IPS DF 6.9 (cell line): ENCODE results near the gene MAN2A2.
"Not testable (repeated sequence)": the region's sequence is repeated elsewhere in the genome, so short reads cannot be mapped to it uniquely, and the experiment has no call there.

Source experiments
- DNase-seq: peaks from one replicate; pipeline ENCODE4 v3.0.0-alpha.2; 2013; ENCODE audit warnings: low read depth, low spot score
- H3K27ac ChIP-seq: one replicate; pipeline ENCODE4 v1.5.1; 2013; ENCODE audit warnings: low read length, control low read depth
- H3K27me3 ChIP-seq: 2 replicates; pipeline ENCODE4 v1.6.1; 2013; ENCODE audit warnings: mild to moderate bottlenecking, low read length; ENCODE audit not compliant: control insufficient read depth, insufficient read depth
- H3K36me3 ChIP-seq: 2 replicates; pipeline ENCODE4 v1.6.1; 2013; ENCODE audit warnings: low read length; ENCODE audit not compliant: control insufficient read depth, insufficient read depth
- H3K4me1 ChIP-seq: 2 replicates; pipeline ENCODE4 v1.6.1; 2013; ENCODE audit warnings: low read length; ENCODE audit not compliant: control insufficient read depth, insufficient read depth
- H3K4me3 ChIP-seq: 2 replicates; pipeline ENCODE4 v1.5.1; 2013; ENCODE audit warnings: mild to moderate bottlenecking, low read length
- H3K9me3 ChIP-seq: 2 replicates; pipeline ENCODE4 v1.6.1; 2013; ENCODE audit warnings: low read length, inconsistent platforms; ENCODE audit not compliant: control insufficient read depth, insufficient read depth
- WGBS: extraction: QIAGEN DNeasy Blood & Tissue Kit; methylation state at CpG from one replicate; pipeline ENCODE4 v1.1.7; 2013; ENCODE audit warnings: mixed read lengths, missing lambda C conversion rate; ENCODE audit not compliant: insufficient read length, insufficient coverage; 5-methylcytosine and 5-hydroxymethylcytosine counted together

The MAN2A2 gene

GRCh38 chr15:90871716-90872485, 31.2 kb upstream of the MAN2A2 start:
- Histone ChIP-seq H3K27ac (no peak overlapping the region), H3K9me3 (no peaks in the 10 kb centered on the region), H3K4me3 (peak overlapping the region; percentile 61; the same call in 1 of the 2 replicates), H3K4me1 (peaks cover 11% of the 10 kb centered on the region), H3K36me3 (no peaks in the 10 kb centered on the region), H3K27me3 (no peaks in the 10 kb centered on the region)
- no CpG with 5 or more reads among the region's 77 CpGs for WGBS
- no peak for DNase-seq

GRCh38 chr15:90872486-90873184, 30.5 kb upstream of the MAN2A2 start:
- H3K27ac ChIP-seq = no peak overlapping the region
- no peak for DNase-seq
- peak overlapping the region; percentile 61; the same call in 1 of the 2 replicates for H3K4me3 ChIP-seq
- no peaks in the 10 kb centered on the region for H3K9me3 ChIP-seq
- peaks cover 11% of the 10 kb centered on the region for H3K4me1 ChIP-seq
- no CpG with 5 or more reads among the region's 12 CpGs for WGBS
- peaks cover 2% of the 10 kb centered on the region; the same call in 1 of the 2 replicates for H3K36me3 ChIP-seq
- no peaks in the 10 kb centered on the region for H3K27me3 ChIP-seq

- no CpG with 5 or more reads among the region's 6 CpGs for WGBS
- no peak for DNase-seq
- Histone ChIP-seq H3K9me3 (no peaks in the 10 kb centered on the region), H3K27me3 (no peaks in the 10 kb centered on the region), H3K4me3 (no peak overlapping the region), H3K4me1 (peaks cover 11% of the 10 kb centered on the region), H3K27ac (no peak overlapping the region), H3K36me3 (peaks cover 5% of the 10 kb centered on the region)
These were observed 29.6 kb upstream of the MAN2A2 start for GRCh38 chr15:90873488-90873997.

GRCh38 chr15:90873998-90874605, 29.0 kb upstream of the MAN2A2 start:
- Histone ChIP-seq H3K4me1 (peaks cover 11% of the 10 kb centered on the region), H3K9me3 (no peaks in the 10 kb centered on the region), H3K36me3 (peaks cover 9% of the 10 kb centered on the region), H3K27me3 (no peaks in the 10 kb centered on the region), H3K4me3 (no peak overlapping the region), H3K27ac (no peak overlapping the region)
- DNase-seq = no peak
- no CpG with 5 or more reads among the region's 15 CpGs for WGBS

- H3K4me3 ChIP-seq, H3K9me3 ChIP-seq, DNase-seq, H3K27ac ChIP-seq, H3K4me1 ChIP-seq, H3K27me3 ChIP-seq: not testable (repeated sequence)
- WGBS = no CpG with 5 or more reads among the region's 9 CpGs
- peaks cover 17% of the 10 kb centered on the region for H3K36me3 ChIP-seq
These were observed 28.1 kb upstream of the MAN2A2 start for GRCh38 chr15:90874986-90875385.

- peaks cover 5% of the 10 kb centered on the region for H3K4me1 ChIP-seq
- no peaks in the 10 kb centered on the region for H3K9me3 ChIP-seq
- no peaks in the 10 kb centered on the region for H3K27me3 ChIP-seq
- WGBS = no CpG with 5 or more reads among the region's 12 CpGs
- no peak overlapping the region for H3K4me3 ChIP-seq
- peaks cover 22% of the 10 kb centered on the region for H3K36me3 ChIP-seq
- H3K27ac ChIP-seq = no peak overlapping the region
- no peak for DNase-seq
These were observed 27.5 kb upstream of the MAN2A2 start for GRCh38 chr15:90875549-90875981.

GRCh38 chr15:90876046-90876445, 27.1 kb upstream of the MAN2A2 start:
- no peak for DNase-seq
- no peaks in the 10 kb centered on the region for H3K27me3 ChIP-seq
- H3K27ac ChIP-seq = no peak overlapping the region
- H3K36me3 ChIP-seq = peaks cover 22% of the 10 kb centered on the region
- WGBS = no CpG with 5 or more reads among the region's 20 CpGs
- H3K4me3 ChIP-seq = no peak overlapping the region
- H3K4me1 ChIP-seq = peaks cover 5% of the 10 kb centered on the region
- no peaks in the 10 kb centered on the region for H3K9me3 ChIP-seq

GRCh38 chr15:90876512-90877170, 26.5 kb upstream of the MAN2A2 start:
- DNase-seq = no peak
- no CpG with 5 or more reads among the region's 15 CpGs for WGBS
- Histone ChIP-seq H3K36me3 (peaks cover 25% of the 10 kb centered on the region), H3K4me1 (peaks cover 5% of the 10 kb centered on the region), H3K27me3 (no peaks in the 10 kb centered on the region), H3K9me3 (no peaks in the 10 kb centered on the region), H3K4me3 (no peak overlapping the region), H3K27ac (no peak overlapping the region)

- H3K9me3 ChIP-seq = no peaks in the 10 kb centered on the region
- peaks cover 25% of the 10 kb centered on the region for H3K36me3 ChIP-seq
- DNase-seq = no peak
- H3K27me3 ChIP-seq = no peaks in the 10 kb centered on the region
- H3K27ac ChIP-seq = no peak overlapping the region
- no CpG with 5 or more reads among the region's 14 CpGs for WGBS
- H3K4me1 ChIP-seq = peaks cover 5% of the 10 kb centered on the region
- no peak overlapping the region for H3K4me3 ChIP-seq
These were observed 25.8 kb upstream of the MAN2A2 start for GRCh38 chr15:90877315-90877714.

- H3K27ac ChIP-seq = no peak overlapping the region
These were observed 25.1 kb upstream of the MAN2A2 start for GRCh38 chr15:90877996-90878395.

More at GRCh38 chr15:90877996-90878395, 25.1 kb upstream of the MAN2A2 start:
- no peaks in the 10 kb centered on the region for H3K9me3 ChIP-seq
- no CpG with 5 or more reads among the region's 14 CpGs for WGBS
- no peaks in the 10 kb centered on the region for H3K27me3 ChIP-seq
- peaks cover 5% of the 10 kb centered on the region for H3K4me1 ChIP-seq
- no peak for DNase-seq
- peaks cover 25% of the 10 kb centered on the region for H3K36me3 ChIP-seq
- H3K4me3 ChIP-seq = no peak overlapping the region
